Spinal cord (tissue), 10 donors: ENCODE data around the gene ZNF76. TPM values are rescaled to one million over a fixed set of nuclear protein-coding genes. Genes with fewer than 3 reads are reported as not detected.

ENCODE experiments used
- DNase-seq, 6 donors: peaks; one replicate each; pipeline versions ENCODE4 v3.0.0 to v3.0.0-alpha.2; 2013 to 2015; ENCODE audit warnings: low spot score in 6 of 6, low read depth in 4 of 6
- H3K27ac ChIP-seq: one replicate; pipeline ENCODE4 v1.5.1; 2013; ENCODE audit warnings: low read depth, low read length, control low read depth
- H3K27me3 ChIP-seq: one replicate; pipeline ENCODE4 v1.6.1; 2013; ENCODE audit warnings: low read length; ENCODE audit not compliant: control insufficient read depth, insufficient read depth
- H3K36me3 ChIP-seq: one replicate; pipeline ENCODE4 v1.6.1; 2013; ENCODE audit warnings: low read length; ENCODE audit not compliant: control insufficient read depth, insufficient read depth
- H3K4me1 ChIP-seq: one replicate; pipeline ENCODE4 v1.6.1; 2013; ENCODE audit warnings: low read length; ENCODE audit not compliant: control insufficient read depth, insufficient read depth
- H3K4me3 ChIP-seq: one replicate; pipeline ENCODE4 v1.5.1; 2013; ENCODE audit warnings: low read depth, low read length, control low read depth
- H3K9me3 ChIP-seq: one replicate; pipeline ENCODE4 v1.6.1; 2013; ENCODE audit warnings: low read length; ENCODE audit not compliant: control insufficient read depth, insufficient read depth
- WGBS: methylation state at CpG from one replicate; pipeline ENCODE4 v1.1.5; 2013; ENCODE audit warnings: missing lambda C conversion rate; ENCODE audit not compliant: insufficient coverage; 5-methylcytosine and 5-hydroxymethylcytosine counted together
- polyA plus RNA-seq, 2 donors: library from polyadenylated mRNA; unstranded; fragments of 120-200 nt; gene quantifications; one replicate each; pipeline ENCODE4 v1.2.1, GENCODE V29; 2013; ENCODE audit not compliant: insufficient read length in 2 of 2
- total RNA-seq, 2 donors: library from RNA; depleted of rRNA in 1 of 2; stranded (reverse); fragments of 120-200 nt in 1 of 2; fragments of >200 nt in 1 of 2; gene quantifications; one replicate each; pipeline versions ENCODE4 v1.2.3 to v1.2.4, GENCODE V29; 2013 to 2014
- donor health status: healthy.

The ZNF76 gene
- total and polyA plus RNA-seq, 4 donors = 15.5 to 61.2 (median 37.7) TPM

DNA sequence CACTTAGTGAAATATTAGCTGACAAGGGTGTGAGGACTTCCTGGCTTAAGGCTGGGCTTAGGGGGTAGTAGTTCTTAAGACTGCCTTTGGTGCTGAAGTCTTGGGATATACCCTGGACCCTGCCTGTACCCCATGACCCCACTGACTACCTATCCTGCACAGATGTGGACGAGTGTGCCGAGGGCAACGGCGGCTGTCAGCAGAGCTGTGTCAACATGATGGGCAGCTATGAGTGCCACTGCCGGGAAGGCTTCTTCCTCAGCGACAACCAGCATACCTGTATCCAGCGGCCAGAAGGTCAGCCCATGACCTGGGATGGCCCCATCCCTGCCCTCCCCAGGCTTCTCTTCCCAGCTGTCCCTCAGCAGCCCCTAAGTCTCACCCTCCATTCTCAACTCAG lies 28.0 kb upstream of the ZNF76 start:
- Histone ChIP-seq H3K4me1 (peaks cover 16% of the 10 kb centered on the region), H3K27ac (no peak overlapping the region), H3K4me3 (no peak overlapping the region), H3K9me3 (no peaks in the 10 kb centered on the region), H3K27me3 (no peaks in the 10 kb centered on the region), H3K36me3 (peaks cover 26% of the 10 kb centered on the region)
- 99% methylated on average over 7 of the region's 7 CpGs for WGBS
- no peak for DNase-seq

GRCh38 chr6:35234901-35235300 lies 24.6 kb upstream of the ZNF76 start:
- Histone ChIP-seq H3K9me3 (no peaks in the 10 kb centered on the region), H3K4me1 (peaks cover 23% of the 10 kb centered on the region), H3K27me3 (no peaks in the 10 kb centered on the region), H3K36me3 (peaks cover 43% of the 10 kb centered on the region), H3K27ac (no peak overlapping the region), H3K4me3 (no peak overlapping the region)
- 81% methylated on average over 4 of the region's 4 CpGs for WGBS
- DNase-seq = no peak

DNA sequence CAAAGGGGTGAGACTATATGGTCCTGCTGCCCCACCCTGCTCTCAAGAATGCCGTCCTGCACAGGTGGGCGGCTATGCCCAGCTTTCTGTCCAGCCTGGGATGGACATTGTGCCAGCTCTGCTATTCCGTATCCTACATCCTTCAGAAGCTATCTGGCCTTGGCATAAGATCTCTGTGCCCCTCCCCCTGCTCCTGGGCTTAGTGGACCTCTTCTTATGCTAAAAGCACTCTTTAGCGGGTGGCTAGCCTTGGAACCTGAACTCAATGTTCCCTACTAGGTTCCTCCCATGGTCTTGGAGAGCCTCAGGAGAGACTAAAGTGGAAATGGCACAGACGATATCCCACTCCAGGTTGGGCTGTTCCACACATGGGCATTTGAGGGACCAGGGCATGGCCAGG lies 23.3 kb upstream of the ZNF76 start:
- Histone ChIP-seq H3K4me3 (no peak overlapping the region), H3K27me3 (no peaks in the 10 kb centered on the region), H3K36me3 (peaks cover 38% of the 10 kb centered on the region), H3K9me3 (no peaks in the 10 kb centered on the region), H3K4me1 (peaks cover 19% of the 10 kb centered on the region), H3K27ac (no peak overlapping the region)
- 98% methylated on average over 4 of the region's 5 CpGs for WGBS
- DNase-seq = no peak

- no peaks in the 10 kb centered on the region for H3K27me3 ChIP-seq
- no peak overlapping the region for H3K27ac ChIP-seq
- WGBS = 0% methylated on average over 1 of the region's 3 CpGs
- H3K4me1 ChIP-seq = peaks cover 19% of the 10 kb centered on the region
- H3K36me3 ChIP-seq = peaks cover 43% of the 10 kb centered on the region
- H3K4me3 ChIP-seq = no peak overlapping the region
- no peak for DNase-seq
- no peaks in the 10 kb centered on the region for H3K9me3 ChIP-seq
Measured at GRCh38 chr6:35237476-35237875, 22.1 kb upstream of the ZNF76 start.

DNA sequence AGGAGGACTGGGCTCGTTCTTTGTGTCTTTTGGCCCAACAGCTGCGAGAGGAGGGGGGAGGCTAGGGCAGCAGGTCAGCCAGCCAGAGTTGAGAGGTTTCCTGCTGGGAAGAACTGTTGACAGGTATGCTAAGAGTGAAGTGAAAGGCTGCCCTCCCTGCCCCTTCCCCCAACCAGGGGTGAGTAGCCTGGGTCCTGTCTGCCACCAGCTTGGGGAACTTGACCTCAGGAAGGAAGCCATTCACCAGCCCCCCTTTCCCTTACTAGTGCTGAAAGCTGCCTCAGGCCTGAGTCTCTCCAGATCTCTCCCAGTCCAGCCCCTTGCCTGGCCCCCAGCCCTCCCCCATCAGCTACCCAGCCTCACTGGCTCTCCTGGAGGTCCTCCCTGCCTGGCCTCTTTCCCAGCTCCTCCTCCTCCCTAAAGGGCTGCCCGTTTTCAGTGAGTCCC lies 20.7 kb upstream of the ZNF76 start:
- DNase-seq = peak in 1 of 6 donors; percentile 50
- 50% methylated on average over 2 of the region's 3 CpGs for WGBS
- peaks cover 19% of the 10 kb centered on the region for H3K4me1 ChIP-seq
- no peak overlapping the region for H3K27ac ChIP-seq
- peaks cover 50% of the 10 kb centered on the region for H3K36me3 ChIP-seq
- no peaks in the 10 kb centered on the region for H3K9me3 ChIP-seq
- H3K27me3 ChIP-seq = no peaks in the 10 kb centered on the region
- H3K4me3 ChIP-seq = no peak overlapping the region

DNA sequence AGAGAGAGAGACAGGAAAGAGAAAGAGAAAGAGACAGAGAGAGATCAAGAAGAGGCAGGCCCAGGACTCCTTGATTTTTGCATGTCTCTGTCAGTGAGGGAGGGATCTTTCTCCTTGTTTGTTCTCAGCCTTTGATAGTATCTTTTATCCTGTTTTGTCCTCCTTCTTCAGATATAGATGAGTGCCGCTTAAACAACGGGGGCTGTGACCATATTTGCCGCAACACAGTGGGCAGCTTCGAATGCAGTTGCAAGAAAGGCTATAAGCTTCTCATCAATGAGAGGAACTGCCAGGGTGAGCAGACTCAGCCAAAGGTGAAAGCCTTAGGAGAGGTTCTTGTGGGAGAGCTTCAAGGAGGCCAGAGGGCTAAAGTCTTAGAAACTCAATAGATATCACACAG lies 20.0 kb upstream of the ZNF76 start:
- Histone ChIP-seq H3K9me3 (no peaks in the 10 kb centered on the region), H3K27ac (no peak overlapping the region), H3K36me3 (peaks cover 57% of the 10 kb centered on the region)

GRCh38 chr6:35240838-35241801 lies 18.4 kb upstream of the ZNF76 start:
- WGBS = 37% methylated on average over 12 of the region's 12 CpGs
- Histone ChIP-seq H3K27ac (no peak overlapping the region), H3K27me3 (no peaks in the 10 kb centered on the region), H3K36me3 (peaks cover 62% of the 10 kb centered on the region), H3K4me3 (no peak overlapping the region), H3K9me3 (no peaks in the 10 kb centered on the region), H3K4me1 (peaks cover 19% of the 10 kb centered on the region)
- DNase-seq = peak in 5 of 6 donors; percentile 52 to 93 (median 70)

More for the DNA sequence above, 20.0 kb upstream of the ZNF76 start:
- Histone ChIP-seq H3K27me3 (no peaks in the 10 kb centered on the region), H3K4me1 (peaks cover 19% of the 10 kb centered on the region), H3K4me3 (no peak overlapping the region)
- 60% methylated on average over 1 of the region's 4 CpGs for WGBS
- DNase-seq = no peak

DNA sequence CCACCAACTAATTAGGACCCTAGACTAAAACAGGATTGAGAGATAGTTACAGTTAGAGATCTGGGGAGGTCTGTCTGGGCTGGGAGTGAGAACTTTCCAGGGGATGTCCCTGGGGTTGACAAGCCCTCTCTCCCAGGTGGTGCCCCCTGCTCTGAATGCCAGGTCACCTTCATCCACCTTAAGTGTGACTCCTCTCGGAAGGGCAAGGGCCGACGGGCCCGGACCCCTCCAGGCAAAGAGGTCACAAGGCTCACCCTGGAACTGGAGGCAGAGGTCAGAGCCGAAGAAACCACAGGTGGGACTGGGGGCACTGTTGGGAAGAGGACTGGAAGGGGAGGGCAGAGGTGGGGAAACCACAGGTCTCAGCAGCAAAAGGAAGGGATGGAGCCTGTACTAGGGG lies 17.0 kb upstream of the ZNF76 start:
- Histone ChIP-seq H3K4me1 (peaks cover 19% of the 10 kb centered on the region), H3K27ac (no peak overlapping the region), H3K27me3 (no peaks in the 10 kb centered on the region), H3K9me3 (no peaks in the 10 kb centered on the region), H3K4me3 (no peak overlapping the region), H3K36me3 (peaks cover 68% of the 10 kb centered on the region)
- no peak for DNase-seq
- 93% methylated on average over 5 of the region's 5 CpGs for WGBS

DNA sequence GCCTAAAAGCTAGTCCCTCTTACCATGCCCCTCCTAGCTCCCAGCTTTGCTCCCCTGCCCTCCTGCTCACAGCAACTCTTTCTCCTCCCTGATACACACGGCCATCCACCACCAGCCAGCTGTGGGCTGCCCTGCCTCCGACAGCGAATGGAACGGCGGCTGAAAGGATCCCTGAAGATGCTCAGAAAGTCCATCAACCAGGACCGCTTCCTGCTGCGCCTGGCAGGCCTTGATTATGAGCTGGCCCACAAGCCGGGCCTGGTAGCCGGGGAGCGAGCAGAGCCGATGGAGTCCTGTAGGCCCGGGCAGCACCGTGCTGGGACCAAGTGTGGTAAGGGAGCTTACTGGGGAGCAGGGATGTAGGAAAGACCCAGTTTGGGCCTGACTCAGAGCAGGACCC lies 16.6 kb upstream of the ZNF76 start:
- H3K9me3 ChIP-seq = no peaks in the 10 kb centered on the region
- DNase-seq = no peak
- H3K4me1 ChIP-seq = peaks cover 15% of the 10 kb centered on the region
- no peak overlapping the region for H3K4me3 ChIP-seq
- H3K36me3 ChIP-seq = peaks cover 64% of the 10 kb centered on the region
- no peaks in the 10 kb centered on the region for H3K27me3 ChIP-seq
- H3K27ac ChIP-seq = no peak overlapping the region
- 86% methylated on average over 13 of the region's 13 CpGs for WGBS
